ENCODE measurements around the gene NFATC1.
"Not testable (repeated sequence)": the region's sequence is repeated elsewhere in the genome, so short reads cannot be mapped to it uniquely, and the experiment has no call there.

The NFATC1 gene

DNA sequence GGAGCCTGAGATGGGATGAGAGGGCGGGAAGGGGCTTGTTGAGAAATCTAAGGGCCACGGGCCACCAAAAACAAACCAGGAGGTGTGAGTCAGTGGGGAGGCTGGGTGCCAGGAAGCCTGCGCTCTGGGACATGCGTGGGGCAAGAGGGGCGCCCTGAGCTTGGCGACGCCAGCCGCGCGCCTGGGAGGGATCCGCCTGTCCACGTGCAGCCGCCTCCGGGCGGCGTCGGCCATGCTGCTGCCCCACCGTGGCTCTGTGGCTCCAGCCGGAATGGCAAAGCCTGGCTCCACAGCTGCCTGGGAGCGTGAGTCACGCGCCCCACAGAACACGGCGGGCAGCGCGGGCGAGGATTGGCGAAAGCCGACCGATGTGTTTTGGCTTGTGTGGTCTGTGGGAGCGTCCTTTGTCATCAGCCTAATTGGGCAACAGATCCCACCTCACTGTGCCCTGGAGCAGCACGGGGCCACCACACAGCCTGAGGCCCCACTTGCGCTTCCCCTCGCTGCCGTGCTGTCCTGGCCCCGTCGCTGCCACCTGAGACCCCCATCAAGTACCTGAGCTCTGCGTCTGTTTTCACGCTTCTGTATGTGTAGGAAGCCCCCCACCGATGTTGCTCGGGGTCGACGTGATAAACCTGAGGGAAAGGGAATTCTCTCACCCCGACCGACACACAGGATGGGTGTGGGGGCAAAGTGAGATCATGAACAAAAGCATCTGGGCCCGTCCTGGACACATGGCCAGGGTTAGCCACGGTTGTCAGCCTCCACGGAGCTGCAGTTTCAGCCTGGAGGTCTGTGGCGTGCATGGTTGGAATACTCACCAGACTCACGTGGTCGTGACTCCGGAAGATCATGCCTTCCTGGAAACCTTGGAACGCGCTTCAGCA lies 80.5 kb downstream of the NFATC1 start:
- DNase-seq (ENCODE audit: low spot score) = no peak

DNA sequence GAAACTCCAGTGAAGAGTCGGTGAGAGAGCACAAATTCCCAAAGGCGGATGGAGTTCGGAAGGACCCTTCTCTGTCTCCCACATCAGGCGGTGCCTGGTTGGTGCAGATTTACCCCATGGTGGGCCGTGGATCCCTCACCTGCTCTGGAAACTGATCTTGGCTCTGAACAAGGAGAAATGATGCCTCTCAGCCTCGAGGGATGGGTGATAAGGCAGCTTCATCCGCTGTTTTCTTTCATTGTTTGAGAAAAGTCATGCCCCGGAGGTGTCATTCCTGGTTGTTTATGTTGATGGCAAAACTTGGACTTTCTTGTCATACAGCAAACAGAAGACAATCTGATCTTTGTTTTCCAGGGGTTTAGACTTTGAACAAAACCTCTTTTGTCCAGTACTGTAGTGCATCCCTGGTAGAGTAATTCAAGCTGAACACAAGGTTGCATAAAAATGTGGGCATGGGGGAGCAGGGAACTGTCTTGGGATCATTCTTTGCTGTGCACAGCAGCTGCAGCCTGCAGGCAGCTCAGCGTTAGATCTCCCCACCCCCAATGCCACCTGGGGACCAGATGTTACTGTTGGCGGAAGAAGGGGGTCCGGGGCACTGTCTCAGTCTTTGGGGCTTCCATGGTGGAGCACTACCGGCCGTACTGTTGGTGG lies 81.3 kb downstream of the NFATC1 start:
- no peak for DNase-seq (ENCODE audit: low spot score)

DNA sequence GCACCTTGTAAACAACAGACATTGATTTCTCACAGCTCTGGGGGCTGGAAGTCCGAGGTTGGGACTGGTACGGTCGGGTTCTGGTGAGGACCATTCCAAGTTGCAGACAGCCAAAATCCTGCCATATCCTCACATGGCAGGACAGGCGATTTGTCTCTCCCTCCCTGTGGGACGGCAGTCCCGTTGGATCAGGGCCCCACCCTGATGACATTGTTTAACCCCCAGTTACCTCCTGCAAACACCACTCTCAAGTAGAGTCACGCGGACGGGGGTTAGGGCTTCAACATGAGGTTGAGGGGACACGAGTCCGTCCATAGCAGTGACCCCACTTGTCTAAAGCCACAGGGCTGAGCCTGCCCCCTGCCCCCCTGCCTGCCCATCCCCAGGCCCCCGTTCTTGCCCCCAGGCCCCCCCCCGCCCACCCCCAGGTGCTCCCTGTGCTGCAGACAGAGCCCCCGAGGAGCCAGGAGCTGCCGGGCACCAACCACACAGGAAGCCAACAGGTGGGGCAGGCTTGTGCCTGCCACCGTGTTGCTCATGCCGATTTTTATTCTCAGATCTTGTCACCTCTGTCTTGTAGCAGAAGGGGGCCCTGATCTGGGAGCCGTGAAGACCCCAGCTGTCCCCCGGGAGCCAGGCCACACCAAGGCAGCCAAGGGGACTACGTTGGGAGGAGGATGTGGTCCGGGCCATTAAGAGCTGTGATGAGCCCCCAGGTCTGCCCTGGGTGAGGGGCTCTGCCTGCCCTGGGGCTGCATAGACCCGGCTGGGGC lies 82.2 kb downstream of the NFATC1 start:
- no peak for DNase-seq (ENCODE audit: low spot score)

DNA sequence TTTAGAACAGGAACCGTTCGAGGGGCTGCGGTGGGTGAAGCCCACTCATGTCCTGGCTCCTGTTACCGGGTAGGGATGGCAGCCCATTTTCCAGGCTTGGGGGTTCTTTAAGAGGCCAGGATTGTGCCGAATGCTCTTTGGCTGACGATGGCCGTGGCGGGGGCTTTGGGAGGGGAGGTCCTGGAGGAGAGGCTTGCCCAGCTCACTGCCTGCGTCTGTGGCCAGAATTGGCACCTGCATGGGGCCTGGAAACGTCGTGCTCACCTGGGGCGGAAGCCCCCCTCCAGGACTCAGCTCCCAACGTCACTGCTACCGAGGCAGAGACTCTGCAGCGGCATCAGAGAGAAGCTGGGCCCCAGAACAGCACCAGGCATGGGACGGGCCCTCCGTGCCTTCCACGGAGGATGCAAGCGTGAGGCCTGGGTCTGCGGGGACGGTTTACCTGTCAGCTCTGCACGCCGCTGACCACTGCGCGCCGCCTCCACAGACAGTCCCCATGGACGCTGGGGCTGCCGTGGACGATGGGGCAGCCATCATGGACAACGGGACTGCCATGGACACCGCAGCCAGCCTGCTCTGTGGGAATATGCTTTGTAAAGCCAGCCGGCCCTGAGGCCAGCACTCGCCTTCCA lies 82.9 kb downstream of the NFATC1 start:
- DNase-seq (ENCODE audit: low spot score) = no peak

DNA sequence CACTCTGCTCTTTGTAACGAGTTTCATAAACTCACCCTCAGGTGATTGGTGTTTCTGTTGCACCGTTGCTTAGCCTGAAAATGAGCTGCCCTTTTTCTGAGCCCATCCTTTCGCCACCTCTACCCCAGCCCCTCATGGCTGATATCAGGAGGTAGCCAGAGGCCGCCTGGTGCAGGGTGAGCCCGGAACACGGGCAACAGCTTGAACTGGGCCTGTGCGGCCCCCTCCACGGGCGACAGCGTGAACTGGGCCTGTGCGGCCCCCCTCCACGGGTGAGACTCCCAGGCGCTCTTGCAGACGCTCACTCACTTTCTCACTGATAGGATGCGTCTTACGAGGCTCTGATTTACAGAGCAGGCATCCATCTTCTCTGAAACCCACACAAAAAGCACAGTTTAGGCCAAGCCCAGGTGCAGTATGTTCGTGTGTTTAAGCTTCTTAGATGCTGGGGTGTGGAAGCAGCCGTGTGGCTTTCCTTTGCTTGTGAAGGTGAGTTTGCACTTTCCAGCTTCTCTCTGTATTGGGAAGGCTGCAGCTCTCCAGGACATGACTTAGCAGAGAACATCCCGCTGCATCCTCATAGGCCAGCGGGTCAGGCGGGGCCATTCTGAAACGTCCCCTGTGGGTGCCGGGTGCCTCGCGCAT lies 83.5 kb downstream of the NFATC1 start:
- DNase-seq (ENCODE audit: low spot score) = no peak

DNA sequence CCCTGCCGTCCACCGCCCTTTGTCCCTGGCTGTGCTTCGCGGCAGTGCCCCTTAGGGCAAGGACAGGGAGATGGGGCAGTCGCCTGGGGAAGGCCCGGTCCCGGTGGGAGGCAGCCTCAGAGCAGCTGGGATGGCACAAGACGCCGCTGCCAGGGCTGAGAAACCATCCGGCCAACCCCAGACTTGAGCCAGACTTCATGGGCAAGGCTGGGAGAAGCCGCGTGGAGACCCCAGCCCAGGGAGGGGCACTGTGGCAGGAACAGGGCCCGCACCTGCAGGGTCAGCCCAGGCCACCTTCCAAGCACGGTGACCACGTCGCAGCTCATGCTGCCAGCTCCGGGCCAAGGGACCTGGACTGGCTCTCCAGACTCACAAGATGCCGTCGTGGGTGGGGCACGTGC lies 84.0 kb downstream of the NFATC1 start:
- DNase-seq (ENCODE audit: low spot score) = no peak

DNA sequence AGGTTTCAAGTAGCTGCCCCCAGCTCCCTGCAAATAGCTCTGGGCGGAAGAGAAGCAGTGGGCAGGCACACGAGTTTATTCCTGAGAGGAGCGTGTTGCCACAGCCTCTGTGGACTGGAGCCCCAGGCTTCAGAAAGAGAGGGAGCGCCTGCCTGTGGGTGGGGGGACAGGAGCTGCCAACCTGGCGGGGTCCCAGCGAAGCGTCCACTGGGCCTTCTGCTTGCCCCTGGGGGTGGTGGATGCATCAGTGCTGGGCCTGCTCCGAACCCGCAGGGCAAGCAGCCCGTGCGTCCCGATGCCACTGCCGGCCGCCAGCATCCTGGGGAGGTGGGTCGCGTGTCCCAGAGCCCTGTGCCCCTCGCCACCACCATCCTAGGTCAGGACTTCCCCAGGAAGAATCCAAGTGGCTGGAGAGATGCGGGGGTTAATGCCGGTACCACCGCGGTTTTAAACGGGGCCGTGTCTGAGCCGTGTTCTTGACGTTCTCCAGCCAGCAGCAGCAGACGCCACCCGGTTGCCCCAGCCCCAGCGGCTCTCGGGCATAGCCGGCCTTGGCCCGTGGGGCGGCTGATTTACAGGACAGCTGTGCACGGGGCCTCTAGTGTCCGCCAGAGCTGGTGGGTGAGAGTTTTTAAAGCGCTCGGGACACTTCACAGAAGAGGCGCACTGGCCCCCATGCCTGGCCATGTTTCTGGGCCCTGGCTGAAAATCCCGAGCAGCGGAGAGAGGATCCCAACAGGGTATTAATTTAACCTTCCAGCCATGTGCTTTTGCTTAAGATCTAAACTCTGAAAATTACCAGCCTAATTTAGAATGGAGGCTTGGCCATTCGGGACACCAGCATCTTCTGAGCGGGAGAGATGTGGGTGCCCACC lies 84.7 kb downstream of the NFATC1 start:
- no peak for DNase-seq (ENCODE audit: low spot score)

DNA sequence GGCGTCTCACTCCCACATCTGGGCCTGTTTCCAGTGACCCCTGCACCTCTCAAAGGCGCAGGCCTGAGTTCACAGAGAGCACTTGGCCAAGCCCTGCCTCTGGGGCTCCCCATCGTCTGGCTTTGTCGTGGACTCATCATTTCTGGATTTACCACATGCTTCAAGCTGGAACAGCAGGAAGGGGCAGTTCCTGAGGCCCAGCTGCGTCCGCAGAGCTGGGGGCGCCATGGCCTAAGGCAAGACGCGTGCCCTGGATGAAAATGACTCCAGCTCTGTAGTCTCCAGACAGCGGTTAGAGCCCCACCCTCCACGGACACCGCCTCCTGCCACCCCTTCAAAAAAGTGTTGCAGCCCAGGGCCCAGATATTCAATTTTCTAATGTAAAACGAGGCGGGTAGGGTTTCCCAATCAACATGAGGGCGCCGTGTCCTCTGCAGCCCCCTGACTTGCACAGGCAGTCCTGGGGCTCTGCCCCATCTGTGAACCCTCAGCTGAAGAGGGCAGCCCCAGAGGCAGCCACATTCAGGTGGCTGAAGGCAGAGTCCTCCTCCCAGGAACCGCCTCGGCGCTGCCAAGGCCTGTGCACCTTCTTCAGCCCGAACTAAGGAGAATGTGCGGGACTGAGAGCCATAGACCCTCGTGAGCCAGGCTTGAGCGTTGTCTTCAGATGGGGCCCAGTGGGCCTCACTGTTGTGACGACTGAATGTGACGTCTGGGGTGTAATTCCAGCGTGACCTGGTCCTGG lies 85.5 kb downstream of the NFATC1 start:
- DNase-seq (ENCODE audit: low spot score) = no peak

DNA sequence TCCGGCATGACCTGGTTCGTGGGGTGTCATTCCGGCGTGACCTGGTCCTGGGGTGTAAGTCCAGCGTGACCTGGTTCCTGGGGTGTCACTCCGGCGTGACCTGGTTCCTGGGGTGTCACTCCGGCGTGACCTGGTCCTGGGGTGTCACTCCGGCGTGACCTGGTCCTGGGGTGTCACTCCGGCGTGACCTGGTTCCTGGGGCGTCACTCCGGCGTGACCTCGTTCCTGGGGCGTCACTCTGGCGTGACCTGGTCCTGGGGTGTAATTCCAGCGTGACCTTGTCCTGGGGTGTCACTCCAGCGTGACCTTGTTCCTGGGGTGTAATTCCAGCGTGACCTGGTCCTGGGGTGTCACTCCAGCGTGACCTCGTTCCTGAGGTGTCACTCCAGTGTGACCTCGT lies 87.7 kb downstream of the NFATC1 start:
- not testable (repeated sequence) for DNase-seq (ENCODE audit: low spot score)

DNA sequence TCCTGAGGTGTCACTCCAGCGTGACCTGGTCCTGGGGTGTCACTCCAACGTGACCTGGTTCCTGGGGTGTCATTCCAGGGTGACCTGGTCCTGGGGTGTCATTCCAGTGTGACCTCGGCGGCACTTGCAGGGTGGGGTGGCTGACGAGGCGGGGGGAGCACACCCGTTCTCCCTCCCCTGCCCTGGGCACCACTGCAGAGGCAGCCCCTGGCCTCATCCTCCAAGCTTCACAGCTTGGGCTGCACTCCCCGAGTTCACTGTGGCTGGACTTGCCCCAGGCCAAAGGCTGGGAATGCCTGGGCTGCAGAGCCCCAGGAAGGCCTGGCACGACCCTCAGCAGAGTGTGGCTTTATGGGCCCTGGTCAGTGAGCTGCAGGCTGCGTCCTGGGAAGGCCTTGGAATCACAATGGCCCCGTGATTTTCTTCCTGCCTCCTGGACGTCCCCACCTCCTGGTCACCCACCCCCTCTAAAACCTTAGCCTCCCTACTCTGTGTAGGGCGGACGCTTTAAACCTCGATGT lies 88.3 kb downstream of the NFATC1 start:
- DNase-seq (ENCODE audit: low spot score) = no peak

DNA sequence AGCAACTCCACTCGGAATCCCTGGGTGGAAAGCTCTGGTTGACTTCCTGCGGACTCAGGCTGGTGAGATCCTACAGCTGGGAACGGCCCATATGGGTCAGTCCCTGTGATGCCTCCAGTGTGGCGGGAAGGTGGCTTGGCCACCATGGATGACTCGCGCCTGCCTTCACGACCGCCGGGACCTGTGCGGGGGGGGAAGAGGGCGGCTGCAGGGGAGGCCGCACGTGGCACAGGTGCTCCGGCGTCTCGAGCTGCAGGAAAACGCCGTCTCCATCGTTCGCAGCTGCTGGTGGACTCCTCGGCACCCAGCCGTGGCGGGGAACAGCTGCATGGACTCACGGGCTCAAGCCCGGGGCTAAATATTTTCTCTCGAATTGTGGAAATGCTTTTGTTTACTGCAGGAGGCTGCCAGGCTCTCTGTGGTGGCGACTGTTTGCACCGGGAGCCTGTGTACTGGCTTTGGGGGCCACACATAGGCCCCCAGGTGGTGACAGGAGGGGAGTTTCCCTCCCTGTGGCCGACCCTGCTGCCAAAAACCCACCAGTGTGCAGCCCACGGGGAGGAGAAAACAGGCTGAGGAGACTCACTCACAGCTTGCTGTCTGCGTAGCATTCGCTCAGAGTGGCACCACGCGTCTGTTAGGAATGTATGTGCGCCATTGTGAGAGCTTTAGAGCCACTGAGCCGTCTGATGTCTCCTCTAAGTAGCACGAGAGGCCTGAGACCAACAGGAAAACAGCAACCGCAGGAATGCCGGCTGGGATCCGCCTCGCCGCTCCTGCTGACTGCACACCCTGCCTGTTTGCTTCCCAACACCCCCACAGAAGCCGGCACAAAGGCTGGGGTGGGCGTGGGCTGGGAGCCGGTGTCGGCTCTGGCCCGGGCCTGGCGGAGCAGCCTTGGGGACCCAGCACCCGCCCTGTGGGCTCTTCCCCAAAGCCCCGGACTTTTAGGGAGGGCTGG lies 89.2 kb downstream of the NFATC1 start:
- no peak for DNase-seq (ENCODE audit: low spot score)

DNA sequence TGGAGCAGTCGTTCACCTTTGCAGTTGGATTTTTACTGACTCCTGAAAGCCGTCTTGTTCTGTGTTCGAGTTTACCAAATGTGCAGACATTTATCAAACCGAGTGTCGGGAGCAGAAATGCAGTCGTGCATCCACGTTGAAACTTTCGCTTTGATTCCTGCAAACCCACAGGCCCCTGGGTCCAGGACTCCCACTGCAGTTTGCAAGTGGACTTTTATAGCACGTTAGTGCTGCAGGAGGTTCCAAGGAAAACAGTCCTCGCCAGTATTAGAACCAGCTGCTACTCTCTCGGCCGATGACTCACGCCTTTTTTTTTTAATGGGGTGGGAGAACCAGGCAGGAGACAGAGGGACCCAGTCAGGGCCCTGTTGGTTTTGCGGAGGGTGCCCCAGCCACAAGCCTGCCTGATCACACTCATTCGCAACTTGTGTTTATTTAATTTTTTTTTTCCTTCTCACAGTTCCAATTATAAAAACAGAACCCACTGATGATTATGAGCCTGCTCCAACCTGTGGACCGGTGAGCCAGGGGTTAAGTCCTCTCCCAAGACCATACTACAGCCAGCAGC lies 90.1 kb downstream of the NFATC1 start:
- no peak for DNase-seq (ENCODE audit: low spot score)

DNA sequence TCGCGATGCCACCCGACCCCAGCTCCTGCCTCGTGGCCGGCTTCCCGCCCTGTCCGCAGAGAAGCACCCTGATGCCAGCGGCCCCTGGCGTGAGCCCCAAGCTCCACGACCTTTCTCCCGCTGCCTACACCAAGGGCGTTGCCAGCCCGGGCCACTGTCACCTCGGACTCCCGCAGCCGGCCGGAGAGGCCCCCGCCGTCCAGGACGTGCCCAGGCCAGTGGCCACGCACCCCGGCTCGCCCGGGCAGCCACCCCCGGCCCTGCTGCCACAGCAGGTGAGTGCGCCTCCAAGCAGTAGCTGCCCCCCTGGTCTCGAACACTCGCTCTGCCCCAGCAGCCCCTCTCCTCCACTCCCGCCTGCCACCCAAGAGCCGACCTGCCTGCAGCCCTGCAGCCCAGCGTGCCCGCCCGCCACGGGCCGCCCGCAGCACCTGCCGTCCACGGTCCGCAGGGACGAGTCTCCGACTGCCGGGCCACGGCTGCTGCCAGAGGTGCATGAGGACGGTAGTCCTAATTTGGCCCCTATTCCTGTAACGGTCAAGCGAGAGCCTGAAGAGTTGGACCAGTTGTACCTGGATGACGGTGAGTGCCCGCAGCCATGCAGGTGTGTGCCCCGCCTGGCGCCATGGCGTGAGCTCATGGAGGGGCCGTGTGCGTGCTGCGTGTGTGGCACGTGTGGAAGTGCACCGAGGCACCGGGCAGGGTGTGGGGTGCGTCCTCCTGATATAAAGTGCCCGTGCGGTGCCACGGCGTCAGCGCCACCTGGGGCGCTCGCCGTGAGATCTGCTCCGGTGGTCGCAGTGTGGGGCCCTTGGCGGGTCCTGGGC lies 90.8 kb downstream of the NFATC1 start:
- DNase-seq (ENCODE audit: low spot score) = no peak

DNA sequence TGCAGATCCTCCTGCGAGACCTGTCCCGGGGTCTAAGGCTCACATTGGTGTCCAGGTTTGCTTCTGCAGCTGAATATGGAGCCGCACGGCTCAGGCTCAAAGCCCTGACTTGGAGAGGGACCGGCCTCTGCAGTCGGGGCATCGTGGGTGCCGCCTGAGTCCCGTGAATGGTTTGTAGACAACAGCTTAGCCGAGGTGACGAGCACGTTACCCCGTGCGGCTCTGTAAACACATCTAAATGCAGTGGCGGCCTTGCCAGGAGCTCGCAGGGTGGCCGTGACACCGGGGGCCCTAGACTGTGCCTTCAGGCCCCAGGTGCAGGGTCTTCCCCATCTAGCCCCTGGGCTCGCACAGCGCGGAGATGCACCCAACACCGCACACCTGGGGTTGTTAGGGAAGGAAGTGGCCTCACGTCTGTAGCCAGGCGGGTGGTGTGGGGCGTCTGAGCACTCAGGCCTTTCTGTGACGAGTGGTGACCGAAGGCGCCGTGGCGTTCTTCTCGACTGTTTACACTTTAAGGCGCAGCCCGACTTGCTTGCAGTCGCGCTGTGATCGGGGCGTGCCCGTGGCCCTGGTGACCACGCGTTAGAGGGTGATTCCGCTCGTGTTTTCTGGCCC lies 91.6 kb downstream of the NFATC1 start:
- DNase-seq (ENCODE audit: low spot score) = no peak

DNA sequence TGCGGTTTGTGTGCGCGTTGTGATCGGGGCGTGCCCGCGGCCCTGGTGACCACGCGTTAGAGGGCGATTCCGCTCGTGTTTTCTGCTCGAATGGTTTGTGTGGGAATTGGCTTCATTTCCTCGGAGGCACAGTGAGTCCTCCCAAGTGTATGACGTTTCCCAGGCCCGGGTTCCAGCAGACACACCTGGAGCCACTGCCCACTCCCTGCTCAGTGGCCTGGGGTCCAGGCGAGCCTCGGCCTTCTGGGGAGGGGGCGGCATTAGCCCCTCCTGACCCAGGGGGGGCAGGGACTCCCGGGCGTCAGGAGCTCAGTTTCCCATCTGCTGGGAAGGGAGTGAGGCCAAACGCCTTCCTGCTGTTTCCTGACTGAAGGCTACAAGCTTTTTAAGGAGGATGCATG lies 92.1 kb downstream of the NFATC1 start:
- DNase-seq (ENCODE audit: low spot score) = no peak

DNA sequence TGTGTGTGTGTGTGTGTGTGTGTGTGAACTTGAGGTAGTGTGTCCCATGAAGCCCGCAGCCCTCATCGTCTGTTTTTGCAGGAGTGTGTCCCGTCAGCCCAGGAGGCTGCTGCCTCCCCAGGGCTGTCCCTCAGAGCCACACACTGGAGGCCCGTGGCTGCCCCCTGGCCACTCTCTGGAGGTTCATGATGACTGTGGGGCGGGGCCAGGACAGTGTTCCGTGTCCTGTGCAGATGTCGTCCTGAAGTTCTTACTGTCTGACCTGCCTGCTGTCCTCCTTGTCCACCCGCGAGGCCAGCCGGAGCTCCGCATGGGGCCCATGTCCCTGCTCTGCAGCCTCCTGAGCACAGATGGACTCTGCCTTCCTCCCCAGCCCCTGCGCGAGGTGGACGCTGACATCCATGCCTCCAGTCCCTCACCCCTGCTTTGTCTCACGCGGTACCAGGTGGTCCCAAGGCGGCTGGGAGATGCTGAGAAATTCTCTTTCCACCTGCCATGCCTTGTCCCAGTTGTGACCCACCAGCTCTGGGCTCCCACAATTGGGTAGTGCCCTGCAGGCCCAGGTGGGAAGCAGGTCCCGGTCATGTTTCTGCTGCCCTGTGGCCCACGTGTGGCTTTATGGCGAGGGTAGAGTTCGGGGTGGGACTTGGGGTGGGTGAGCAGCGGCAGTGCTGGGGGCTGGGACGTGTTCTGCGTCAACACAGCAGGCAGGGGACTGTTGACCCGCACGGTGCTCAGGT lies 92.8 kb downstream of the NFATC1 start:
- no peak for DNase-seq (ENCODE audit: low spot score)

Data from HuH-7.5 (cell line).